Adrenal gland (tissue), 5 donors: Measurements from ENCODE around the gene M1AP.

Source experiments
- POLR2A ChIP-seq, 2 donors: fragments of 450-650 bp; IDR thresholded peaks; one replicate each; pipeline ENCODE4 v1.6.1; 2017; ENCODE audit warnings: antibody characterized with exemption in 2 of 2, mild to moderate bottlenecking in 2 of 2, moderate library complexity in 1 of 2
- TF ChIP-seq, protein P1 (sequence below), 6 experiments: fragments of 450-650 bp in 4 of 6; fragments of 200-600 bp in 2 of 6; sonication (generic) in 1 of 6; IDR thresholded peaks; 1 replicate in 5 of 6; 2 replicates in 1 of 6; pipeline versions ENCODE4 v1.5.1 to v1.8.0; 2016 to 2021; ENCODE audit warnings: antibody characterized with exemption in 6 of 6, mild to moderate bottlenecking in 2 of 6, moderate library complexity in 1 of 6
- donor health status: DM: no; HTN: no; CAD: no.

DNA sequence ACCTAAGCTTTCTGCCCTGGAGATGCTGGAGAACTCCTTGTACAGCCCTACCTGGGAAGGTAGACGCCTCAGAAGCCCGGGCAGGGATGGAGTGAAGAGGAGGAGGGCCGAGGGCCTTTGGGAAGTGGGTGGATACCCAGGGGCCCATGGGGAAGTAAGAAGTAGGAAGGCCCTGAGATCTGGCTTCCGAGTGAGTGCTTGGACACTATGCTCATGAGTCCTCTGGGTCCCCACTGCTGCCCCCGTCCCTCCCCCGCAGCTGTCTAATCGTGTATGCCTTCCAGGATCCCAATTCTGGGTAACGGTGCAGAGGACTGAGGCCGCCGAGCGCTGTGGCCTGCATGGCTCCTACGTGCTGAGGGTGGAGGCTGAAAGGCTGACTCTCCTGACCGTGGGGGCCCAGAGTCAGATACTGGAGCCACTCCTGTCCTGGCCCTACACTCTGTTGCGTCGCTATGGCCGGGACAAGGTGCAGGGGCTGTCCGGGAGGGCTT lies 92.5 kb downstream of the M1AP start:
- TF ChIP-seq POLR2A (IDR thresholded peaks at IDR 0.05) = no peak
- TF ChIP-seq, protein P1, sequence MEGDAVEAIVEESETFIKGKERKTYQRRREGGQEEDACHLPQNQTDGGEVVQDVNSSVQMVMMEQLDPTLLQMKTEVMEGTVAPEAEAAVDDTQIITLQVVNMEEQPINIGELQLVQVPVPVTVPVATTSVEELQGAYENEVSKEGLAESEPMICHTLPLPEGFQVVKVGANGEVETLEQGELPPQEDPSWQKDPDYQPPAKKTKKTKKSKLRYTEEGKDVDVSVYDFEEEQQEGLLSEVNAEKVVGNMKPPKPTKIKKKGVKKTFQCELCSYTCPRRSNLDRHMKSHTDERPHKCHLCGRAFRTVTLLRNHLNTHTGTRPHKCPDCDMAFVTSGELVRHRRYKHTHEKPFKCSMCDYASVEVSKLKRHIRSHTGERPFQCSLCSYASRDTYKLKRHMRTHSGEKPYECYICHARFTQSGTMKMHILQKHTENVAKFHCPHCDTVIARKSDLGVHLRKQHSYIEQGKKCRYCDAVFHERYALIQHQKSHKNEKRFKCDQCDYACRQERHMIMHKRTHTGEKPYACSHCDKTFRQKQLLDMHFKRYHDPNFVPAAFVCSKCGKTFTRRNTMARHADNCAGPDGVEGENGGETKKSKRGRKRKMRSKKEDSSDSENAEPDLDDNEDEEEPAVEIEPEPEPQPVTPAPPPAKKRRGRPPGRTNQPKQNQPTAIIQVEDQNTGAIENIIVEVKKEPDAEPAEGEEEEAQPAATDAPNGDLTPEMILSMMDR (IDR thresholded peaks at IDR 0.05) = no peak
